Lung microvascular endothelial cell (primary cell): ENCODE data around the gene AGAP1. TPM values are rescaled to one million over a fixed set of nuclear protein-coding genes. Genes with fewer than 3 reads are reported as not detected.

ENCODE experiments used
- DNase-seq, 2 donors: peaks; one replicate each; pipeline versions ENCODE4 v3.0.0 to v3.0.0-alpha.2; 2010; ENCODE audit warnings: low read depth in 2 of 2
- total RNA-seq: library from RNA; depleted of rRNA; stranded (reverse); fragments of >200 nt; gene quantifications from 2 replicates; pipeline ENCODE4 v1.2.1, GENCODE V29; 2014

AGAP1 gene
- total RNA-seq, 1 donor from 2014 or later, result 3.4 TPM

DNA sequence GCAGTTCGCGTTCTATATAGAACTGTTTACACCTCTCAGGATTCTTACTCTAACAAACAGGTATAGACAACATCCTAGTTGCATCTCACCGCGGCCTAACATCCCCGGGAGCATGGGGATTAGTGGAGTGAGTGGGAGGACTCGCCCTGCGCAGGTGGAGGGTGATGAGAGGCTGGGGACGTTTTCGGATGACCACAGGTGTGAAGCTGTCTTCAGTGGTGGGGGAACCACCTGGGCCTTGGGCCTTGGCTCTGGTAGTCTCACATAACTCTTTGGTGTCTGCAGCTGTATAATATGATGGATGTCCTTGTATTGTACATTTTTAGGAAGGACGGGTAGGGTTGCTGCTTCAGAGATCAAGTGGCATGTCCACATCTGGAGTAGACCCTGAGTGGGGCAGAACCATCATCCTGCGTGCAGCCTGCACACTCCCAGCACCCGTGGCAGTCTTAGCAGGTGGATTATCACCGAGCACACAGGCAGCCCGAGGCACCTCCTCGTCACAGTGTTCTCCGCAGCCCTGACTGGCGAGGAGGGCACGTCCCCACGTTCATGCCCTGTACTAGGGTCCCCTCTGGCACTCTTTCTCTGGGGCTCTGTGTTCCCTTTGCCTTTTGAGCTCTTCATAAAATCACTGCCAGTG lies 56.0 kb downstream of the AGAP1 start:
- no peak for DNase-seq

DNA sequence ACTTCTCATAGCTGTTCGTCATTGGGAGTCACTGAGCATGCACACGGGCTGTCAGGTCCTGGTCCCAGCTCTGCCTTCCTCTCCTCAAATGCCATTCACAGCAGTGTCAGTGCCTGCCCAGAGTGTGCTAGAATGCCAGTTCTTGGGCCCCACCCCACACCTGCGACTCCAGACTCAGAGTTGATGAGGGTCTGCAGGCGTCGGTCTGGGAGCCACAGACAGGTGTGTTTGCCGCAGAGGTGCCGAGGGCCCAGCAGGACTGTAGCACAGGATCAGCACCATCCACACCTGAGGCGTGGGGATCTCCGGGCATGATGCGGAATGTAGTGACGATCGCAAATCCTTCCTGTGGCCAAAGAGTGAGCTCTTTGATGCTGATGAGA lies 56.5 kb downstream of the AGAP1 start:
- no peak for DNase-seq

DNA sequence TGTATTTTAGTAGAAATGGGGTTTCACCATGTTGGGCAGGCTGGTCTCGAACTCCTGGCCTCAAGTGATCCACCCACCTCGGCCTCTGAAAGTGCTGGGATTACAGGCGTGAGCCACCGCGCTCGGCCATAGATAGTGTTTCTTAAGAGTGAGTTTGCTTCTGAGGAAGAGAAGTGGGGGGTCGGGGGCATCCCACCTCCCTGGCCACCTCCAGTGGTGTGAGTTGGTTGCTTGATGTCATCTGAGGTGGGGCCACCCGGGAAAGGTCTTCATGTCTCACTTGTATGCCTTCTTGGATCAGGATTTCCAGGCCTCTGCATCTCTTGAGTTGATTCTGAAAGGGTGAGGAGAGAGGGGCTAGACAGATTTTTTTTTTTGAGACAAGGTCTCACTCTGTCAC lies 57.1 kb downstream of the AGAP1 start:
- DNase-seq, result no peak

DNA sequence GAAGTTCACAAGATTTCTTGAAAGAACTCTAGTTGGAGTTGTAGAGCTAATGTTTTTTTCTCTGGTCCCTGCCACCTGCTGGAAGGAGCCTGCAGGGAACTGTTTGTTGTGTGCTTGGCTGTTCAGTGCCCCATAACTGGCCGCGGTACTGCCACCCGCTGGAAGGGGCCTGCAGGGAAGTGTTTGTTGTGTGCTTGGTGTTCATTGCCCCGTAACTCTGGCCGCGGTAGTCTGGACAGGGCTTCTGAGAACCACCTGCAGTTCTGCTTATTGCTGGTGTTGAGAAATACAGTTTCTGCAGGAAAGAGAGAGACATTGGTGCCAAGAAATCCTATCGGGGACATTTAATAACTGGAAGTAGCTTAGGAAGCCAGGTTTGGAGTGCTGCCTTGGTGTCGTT lies 58.1 kb downstream of the AGAP1 start:
- DNase-seq, result peak; percentile 71 to 81

DNA sequence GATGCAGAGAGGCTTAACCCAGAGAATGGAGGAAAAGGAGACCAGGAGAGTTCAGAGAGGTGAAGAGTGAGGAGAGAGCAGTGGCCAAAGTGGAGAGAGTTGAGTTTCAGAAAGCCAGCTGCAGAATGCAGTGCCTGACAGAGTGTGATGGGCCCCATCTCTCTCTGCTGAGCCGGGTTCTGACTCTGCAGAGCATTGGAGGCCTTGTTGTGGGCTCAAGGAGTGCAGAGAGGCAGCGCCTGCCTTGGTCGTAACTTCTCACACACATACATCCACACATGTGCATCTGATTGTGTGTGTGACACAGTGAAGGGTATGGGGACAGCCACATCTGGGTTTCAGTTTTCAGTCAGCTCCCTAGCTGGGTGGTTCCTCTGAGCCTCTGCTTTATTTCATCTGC lies 58.8 kb downstream of the AGAP1 start:
- DNase-seq, result no peak

DNA sequence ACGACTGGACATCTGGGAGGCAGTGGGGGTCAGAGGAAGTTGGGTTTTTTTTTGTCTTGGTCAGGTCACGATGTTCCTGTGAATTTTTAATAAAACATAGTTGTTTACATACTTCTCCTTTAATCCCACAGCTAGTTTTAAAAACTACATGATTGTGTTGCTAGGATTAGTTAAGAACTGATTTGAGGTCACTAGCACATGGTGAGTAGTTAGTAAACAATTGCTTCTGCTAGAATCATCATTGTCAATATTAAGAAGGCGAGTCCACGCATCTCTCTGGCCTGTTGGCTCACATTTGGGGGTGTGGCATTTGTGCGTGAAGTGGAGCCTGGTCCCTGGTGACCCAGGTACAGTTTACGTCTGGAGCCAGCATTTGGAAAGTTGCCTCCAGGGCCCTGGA lies 59.4 kb downstream of the AGAP1 start:
- DNase-seq, result no peak

DNA sequence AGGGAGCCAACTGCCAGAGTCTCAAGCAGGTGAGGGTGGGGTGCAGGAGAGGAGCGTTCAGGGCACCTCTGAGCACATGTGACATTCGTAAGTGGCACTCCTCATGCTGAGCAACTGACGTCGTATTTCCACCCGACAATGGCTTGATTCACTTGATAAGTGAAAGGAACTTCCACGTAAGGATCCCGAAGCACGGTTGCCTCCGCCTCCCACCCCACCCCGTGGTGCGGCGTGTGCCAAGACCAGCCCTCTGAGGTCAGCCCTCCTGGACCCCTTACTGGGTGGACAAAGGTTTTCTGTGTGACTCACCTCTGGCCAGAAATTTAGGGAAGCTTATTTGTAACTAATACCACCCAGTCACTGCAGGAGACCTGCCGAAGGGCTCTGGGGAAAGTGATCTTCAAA lies 59.9 kb downstream of the AGAP1 start:
- DNase-seq, result no peak

DNA sequence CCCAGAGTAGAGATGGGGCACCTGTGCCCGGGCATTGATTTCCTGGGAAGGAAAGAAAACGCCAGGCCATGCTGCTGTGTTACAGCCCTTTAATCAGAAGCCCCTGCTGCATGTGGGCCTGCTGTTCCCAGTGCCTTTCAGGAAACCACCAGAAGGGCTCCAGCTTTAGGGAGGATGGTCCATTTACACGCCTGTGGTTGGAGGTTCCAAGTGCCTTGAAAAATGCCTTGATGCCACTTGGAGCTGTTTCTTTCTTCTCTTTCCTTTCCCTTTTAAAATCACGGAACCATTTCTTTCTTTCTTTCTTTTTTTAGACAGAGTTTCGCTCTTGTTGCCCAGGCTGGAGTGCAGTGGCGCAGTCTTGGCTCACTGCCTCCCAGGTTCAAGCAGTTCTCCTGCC lies 60.5 kb downstream of the AGAP1 start:
- DNase-seq, result no peak

DNA sequence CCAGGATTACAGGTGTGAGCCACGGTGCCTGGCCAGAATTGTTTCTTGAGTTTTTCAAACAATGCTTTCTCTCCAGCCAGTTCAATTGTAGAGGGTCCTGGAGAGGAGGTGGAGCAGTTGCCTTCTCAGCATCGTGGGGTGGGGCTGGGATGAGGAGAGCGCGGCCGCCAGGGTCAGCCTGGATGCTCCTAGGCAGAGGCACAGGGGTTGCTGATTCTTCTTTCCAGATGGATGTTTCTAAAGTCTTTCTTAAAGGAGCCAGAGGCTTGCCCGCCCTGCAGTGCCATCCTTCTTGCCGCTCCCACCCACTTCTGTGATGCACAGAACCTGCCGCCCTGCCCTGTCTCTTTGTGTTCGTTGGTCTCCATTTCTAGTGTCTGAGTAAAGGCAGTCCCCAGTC lies 61.1 kb downstream of the AGAP1 start:
- DNase-seq, result no peak

DNA sequence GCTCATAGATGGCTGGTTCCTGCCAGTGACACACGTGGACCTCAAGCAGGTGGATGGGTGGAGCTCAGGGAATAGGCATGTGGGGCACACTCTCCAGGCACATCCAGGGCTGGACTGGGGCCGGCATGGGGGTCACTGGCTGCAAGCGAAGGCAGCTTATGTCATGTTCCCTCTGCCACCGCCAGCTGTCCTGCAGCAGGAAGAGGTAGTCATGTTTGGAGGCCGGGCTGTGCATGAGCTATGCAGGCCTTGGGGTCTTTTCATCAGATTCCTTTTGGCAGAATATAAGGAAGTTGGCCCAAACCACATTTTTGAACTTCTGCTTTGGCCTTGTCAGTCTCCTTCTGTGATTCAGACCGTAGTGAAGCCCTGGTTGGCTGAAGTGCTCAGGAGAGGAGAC lies 61.5 kb downstream of the AGAP1 start:
- DNase-seq, result no peak

DNA sequence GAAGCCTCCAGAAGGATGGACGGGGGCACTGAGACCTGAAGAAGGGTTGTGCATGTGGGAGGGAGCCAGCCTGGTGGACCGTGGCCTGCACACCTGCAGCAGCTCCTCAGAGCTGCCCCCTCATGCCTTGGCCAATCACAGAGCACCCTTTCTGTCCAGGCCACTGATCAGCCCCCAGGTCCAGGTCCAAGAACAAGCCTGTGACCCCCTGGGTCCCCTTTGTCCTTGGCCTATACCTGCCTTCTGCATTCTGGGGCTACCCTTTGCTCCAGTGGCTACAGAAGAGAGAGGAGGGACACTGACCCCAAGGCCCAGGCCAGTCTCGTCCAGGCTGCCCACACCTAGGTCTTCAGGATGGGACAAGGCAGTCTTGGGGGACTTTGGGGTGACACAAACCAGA lies 62.2 kb downstream of the AGAP1 start:
- DNase-seq, result no peak

DNA sequence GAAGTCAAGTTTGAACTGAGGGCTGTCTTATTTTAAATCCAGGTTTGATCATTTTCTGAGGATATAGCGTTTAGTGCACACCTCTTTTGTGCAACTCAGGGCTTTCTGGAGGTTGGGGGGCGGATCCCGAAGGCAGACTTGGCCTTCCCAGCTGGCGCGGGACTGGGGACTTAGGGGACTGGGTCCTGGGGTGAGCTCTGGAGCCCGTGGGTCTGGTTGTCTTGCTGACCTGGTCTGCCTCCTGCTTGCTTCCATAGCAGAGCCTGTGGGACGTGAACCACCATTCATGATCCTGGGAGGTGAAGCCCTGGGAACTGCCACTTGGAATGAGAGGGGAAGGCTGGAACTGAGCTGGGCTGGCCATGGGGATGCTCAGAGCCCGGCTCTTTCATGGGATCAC lies 63.1 kb downstream of the AGAP1 start:
- DNase-seq, result no peak

DNA sequence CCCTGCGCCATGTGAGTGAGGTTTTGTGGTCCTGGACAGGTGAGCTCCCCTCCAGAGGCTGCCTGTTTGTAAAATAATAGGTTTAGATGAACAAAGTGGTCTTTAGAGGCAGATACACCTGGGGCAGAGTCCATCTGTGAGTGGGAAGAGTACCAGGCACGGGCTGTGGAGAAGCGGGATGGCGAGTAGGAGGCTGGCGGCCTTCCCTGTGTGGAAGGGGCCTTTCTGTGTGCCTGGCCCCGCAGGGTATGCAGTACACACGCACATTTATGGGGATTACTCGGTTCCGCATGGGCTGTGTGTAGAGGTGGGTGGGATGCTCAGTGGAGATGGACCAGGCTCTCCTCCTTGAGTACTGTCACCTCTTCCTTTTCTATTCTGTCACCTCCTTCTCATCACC lies 64.1 kb downstream of the AGAP1 start:
- DNase-seq, result no peak

DNA sequence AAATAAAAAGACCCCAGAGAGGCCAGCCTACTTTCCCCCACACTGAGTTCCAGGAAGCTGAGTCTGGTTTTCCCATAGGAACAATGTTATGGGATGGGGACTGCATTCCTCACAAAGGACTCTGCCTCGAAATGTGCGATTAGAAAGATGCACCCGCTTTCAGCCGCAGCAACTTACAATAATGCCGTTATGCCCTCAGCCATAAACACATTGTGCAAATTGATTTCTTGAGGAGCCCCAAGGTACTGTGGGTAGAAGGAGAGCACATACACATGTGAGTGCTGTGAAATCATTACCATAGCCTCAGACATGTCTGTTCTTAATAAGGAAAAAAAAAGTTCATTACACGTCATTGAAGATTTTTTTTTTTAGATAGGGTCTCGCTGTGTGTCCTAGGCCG lies 64.7 kb downstream of the AGAP1 start:
- no peak for DNase-seq

DNA sequence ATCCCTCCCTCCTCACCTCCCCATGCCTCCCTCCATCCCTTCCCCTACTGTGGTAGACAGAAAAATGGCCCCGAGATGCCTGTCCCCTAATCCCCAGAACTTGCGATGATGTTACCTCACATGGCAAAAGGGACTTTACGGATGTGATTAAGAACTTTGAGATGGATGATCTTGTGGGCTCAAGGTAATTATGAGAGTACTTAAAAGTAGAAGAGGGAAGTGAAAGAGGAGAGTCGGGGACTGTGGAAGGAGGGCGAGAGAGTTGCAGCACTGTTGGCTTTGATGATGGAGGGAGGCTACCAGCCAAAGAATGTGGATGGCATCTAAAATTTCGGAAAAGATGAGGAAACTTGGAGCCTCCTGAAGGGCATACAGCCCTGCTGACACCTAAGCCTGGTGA lies 66.5 kb downstream of the AGAP1 start:
- no peak for DNase-seq

DNA sequence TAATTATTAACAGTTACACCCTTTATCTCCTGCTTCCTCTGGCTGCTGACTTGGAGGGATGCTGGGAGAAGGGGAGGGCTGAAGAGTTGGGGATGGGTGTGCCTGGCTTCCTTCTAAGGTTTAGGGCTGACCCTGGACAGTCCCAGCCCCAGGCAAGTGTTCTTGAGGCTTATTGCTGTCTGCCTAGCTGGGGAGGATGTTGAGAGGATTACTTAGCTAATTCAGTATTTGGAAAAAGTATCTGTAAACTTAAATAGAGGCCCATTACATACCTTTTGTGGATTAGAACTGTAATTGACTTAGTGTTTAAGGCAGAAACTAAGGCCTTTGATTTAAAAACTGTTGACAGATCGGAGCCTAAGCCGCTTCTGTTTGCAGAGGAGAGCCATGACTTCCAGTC lies 67.6 kb downstream of the AGAP1 start:
- no peak for DNase-seq

DNA sequence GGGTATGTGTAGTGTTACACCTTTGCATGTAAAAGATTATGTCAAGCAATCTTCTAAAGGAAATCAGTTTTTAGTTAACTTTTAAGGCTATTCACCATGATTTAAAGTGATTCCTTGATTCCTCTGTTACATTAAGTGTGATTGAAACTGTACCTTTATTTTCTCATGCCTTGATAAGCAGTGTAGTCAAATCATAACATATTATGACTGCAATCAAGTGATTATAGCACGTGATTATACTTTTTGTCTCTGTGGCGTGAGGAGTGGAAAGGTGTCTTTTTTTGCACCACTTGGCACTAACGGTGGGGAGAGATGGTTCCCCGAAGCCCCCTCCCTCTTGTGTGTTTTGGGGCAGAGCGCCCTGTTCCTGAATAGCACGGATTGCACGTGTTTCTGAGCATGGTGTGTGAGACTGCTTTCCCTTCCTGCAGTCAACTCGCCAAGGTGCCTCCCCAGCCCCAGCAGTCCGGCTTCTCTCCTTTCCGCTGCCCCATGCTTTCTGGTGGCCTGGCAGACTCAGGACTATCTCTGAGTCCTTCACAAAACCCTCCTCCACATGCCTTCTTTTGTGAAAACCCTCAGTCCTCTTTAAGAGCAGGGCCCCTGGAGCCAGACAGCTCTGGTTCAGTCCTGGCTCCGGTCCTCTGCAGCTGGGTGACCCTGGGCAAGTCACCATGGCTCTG lies 68.4 kb downstream of the AGAP1 start:
- DNase-seq, result no peak

DNA sequence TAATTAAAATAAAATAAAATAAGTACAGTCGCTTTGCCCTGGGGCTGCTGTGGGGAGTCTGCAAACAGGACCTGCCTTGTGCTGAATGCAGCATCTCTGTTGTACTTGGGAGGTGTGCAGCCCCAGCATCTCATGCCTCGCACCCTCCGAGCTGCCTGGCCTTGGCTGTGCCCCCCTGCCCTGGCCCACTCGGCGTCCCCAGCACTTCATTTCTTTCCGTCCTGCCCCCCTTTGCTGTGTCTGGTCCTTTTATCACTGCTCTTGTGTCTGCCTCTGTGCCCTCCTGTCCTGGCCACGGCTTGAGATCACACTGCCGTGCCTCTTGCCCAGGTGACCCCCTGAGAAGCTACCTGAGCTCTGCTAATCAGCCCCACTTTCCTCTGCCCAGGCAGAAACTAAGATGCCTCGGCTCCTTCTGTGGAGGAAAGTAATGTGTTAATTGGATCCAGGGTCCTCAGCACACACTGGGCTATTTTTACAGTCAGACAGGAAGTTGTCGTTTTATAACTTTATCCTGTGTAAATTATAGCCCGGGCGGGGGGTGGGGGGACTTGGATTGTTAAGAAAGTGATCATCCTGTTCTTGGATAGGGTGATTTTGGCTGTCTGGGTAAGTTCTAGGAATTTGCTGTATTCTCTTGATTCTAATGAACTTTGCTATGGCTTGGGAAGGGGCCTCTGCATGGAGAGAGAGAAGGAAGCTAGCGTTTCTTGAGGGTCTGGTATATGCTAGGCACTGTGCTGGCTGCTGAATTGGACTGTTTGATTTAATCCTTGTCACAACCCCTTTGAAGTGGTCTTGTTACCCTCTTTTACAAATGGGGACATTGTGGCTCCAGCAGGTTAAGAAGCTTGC lies 69.4 kb downstream of the AGAP1 start:
- no peak for DNase-seq

DNA sequence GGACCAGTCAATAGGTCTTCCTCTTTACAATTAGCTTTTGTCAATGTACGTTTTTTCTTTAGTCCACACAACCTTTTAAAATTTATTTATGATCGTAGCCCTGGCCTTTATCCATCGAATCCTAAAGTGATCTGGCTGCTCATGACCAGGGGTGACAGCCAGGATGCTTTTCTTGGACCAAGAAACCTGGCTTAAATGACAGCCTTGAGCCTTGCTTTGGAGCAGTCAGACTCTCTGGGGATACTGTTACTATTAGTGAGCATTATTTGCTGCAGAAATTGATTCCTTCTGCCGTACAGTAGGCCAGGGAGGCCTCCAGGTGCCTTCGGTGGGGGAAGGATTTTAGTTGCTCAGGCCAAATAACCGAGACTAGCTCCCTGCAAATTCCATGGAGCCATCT lies 70.2 kb downstream of the AGAP1 start:
- DNase-seq, result no peak

DNA sequence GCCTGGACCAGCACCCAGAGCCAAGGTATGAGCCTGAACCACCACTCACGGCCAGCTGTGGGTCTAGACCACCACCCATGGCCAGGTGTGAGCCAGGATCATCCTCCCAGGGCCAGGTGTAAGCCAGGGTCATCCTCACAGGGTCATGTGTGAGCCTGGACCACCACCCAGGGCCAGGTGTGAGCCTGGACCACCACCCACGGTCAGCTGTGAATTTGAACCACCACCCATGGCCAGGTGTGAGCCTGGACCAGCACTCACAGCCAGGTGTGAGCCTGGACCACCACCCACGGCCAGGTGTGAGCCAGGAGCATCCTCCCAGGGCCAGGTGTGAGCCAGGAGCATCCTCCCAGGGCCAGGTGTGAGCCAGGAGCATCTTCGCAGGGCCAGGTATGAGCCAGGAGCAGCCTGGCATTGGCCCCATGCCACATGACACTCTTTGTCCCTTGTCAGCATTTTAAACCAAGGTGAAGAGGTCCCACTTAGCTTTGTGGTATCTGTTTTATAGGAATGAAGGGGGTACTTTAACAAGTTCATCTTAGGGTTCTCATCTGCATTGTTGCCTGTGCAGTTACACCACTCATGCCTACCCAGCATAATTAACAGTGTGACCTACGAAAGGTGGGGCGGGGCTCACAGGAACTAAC lies 71.2 kb downstream of the AGAP1 start:
- no peak for DNase-seq

DNA sequence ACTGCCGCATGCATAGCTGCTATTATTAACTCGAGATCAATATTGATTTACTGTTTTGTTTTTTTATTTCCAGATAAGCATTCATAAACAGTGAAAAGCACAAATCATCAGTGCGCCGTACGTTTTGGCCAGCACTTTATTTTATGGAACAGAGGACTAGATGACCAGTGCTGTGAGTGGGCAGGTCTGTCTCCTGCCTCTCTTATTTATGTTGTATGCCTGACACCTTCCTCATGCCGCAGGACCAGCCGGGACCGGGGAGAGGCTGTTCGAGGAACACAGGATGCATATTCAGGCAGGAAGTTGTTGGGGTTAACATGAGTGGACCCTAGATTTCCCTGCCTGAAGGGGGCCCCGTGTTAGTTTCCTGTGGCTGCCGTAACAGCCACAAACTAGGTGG lies 72.6 kb downstream of the AGAP1 start:
- DNase-seq, result peak; percentile 21 to 38

DNA sequence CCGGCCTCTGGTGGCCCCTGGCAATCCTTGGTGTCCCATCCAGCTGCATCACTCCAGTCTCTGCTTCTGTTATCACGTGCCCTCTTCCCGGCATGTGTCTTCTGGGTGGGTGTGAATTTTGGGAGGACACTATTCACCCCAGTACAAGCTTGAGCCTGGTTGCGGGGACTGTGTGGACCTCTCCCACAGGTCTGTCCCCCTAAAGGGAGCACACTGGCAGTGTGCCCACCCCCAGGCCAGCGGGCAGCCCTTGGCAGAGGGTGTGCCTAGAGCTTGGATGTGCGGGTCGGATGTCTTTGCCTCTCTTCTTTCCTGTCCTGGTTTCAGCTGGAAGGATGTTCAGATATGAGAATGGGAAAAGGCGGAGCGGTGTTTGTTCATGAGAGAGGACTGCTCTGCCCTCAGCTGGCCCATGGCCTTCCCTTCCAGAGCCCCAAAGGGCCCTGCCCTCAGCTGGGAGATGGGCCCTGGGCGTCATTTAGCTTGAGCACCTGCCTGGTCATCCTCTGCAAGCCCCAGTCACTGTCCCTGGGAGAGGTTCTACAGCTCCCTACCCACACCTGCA lies 73.2 kb downstream of the AGAP1 start:
- DNase-seq, result no peak
